Erythroblast (primary cell): ENCODE data around the gene MOCS2.

Experiments used
- DNase-seq, 2 experiments: peaks; one replicate each; lab custom pipeline; 2025; lab: John Stamatoyannopoulos, UW
- GATA1 ChIP-seq: IDR thresholded peaks from 2 replicates; pipeline ENCODE4 v1.6.1; 2011; ENCODE audit warnings: low read depth, mild to moderate bottlenecking, control low read depth, low read length, moderate library complexity
- POLR2A ChIP-seq: IDR thresholded peaks from 2 replicates; pipeline ENCODE4 v1.6.1; 2011; ENCODE audit warnings: mild to moderate bottlenecking, low read length

The MOCS2 gene

GRCh38 chr5:53110156-53110555, 599 bp upstream of the MOCS2 start:
- no peak for DNase-seq
- TF ChIP-seq POLR2A (no peak), GATA1 (no peak)

GRCh38 chr5:53109056-53109442, 508 bp downstream of the MOCS2 start:
- TF ChIP-seq GATA1 (no peak), POLR2A (no peak)
- DNase-seq, result peak; percentile 30 to 44

DNA sequence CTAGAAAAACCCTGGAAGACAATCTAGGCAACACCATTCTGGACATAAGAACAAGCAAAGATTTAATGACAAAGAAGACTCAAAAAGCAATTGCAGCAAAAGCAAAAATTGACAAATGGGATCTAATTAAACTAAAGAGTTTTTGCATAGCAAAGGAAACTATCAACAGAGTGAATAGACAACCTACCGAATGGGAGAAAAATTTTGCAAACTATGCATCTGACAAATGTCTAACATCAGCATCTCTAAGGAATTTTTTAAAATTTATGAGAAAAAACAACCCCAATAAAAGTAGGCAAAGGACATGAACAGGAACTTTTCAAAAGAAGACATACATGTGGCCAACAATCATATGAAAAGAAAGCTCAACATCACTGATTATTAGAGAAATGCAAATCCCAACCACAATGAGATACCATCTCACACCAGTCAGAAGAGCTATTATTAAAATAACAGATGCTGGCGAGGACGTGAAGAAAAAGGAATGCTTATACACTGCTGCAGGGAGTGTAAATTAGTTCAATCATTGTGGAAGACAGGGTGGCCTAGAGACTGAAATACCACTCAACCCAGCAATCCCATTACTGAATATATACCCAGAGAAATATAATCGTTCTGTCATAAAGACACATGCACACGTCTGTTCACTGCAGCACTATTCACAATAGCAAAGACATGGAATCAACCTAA, 3.8 kb downstream of the MOCS2 start:
- DNase-seq, result no peak
- TF ChIP-seq GATA1 (no peak), POLR2A (no peak)

DNA sequence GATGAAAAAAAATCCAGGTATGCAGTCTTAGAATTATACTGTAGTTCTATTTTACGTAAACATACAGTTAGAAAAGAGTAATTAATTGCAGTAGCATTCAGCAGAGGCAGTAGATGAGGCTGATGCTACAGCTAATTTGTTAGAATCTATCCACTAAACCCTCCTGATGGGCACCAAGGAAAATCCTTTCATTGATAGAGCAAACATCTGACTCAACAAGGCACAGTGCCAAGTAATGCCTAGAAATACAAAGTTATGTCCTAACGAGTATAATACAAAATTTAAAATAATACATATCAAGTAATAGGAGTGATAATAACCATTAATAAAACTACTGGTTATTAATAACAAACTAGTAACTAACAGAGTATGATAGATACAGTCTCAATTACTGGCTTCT, 9.0 kb downstream of the MOCS2 start:
- TF ChIP-seq GATA1, result no peak
- no peak for TF ChIP-seq POLR2A

GRCh38 chr5:53099546-53099945, 10.0 kb downstream of the MOCS2 start:
- TF ChIP-seq POLR2A, result no peak
- TF ChIP-seq GATA1, result no peak
- DNase-seq, result no peak

More for the DNA sequence above, 9.0 kb downstream of the MOCS2 start:
- no peak for DNase-seq

DNA sequence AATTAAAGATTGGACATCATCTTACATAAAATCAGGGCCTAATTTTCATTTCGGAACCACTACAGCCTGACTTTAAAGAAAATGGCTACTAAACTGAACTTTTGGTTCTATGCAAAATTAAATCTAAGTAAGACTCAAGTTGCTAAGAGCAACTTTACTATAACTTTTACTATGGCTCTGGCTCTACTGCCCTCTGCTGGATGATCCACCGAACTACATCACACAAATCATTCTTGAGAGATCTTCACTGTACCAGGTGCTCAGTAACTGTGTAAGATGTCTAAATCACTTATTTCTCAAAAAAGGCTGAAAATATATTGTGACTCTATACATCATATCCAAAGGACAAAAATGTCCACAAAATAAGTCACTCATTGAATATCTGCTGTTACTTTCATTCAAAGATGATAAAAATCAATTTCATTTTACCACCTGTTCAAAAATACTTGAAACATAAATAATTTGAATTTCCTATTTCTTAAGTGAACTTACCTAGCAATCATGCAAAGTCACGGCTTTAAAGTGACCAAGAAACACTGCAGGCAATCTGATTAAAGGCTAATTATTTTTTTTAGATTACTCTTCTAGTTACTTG, 13.5 kb downstream of the MOCS2 start:
- DNase-seq, result peak; percentile 50 to 77
- TF ChIP-seq POLR2A (no peak), GATA1 (no peak)

GRCh38 chr5:53095217-53095616, 14.3 kb downstream of the MOCS2 start:
- no peak for DNase-seq
- TF ChIP-seq POLR2A (no peak), GATA1 (no peak)

DNA sequence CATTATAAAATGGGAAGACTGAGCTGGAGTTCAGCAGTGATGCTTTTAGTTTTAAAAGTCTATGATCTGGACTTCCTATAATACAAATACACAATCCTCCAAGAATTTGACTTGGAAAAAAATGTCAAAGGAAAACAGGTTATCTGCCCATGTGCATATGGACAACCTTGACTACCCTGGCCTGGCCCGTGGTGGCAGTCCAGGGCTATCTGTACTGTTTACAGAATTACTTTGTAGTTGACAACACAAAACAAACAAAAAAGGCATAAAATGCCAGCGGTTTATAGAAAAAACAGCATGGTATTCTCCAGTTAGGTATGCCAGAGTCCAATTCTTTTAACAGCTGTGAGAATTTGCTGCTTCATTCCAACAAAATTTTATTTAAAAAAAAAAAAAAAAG, 17.3 kb downstream of the MOCS2 start:
- TF ChIP-seq POLR2A (no peak), GATA1 (no peak)
- no peak for DNase-seq

- TF ChIP-seq GATA1, result no peak
- no peak for TF ChIP-seq POLR2A
- no peak for DNase-seq
Measured at GRCh38 chr5:53091289-53091688, 18.3 kb downstream of the MOCS2 start.

DNA sequence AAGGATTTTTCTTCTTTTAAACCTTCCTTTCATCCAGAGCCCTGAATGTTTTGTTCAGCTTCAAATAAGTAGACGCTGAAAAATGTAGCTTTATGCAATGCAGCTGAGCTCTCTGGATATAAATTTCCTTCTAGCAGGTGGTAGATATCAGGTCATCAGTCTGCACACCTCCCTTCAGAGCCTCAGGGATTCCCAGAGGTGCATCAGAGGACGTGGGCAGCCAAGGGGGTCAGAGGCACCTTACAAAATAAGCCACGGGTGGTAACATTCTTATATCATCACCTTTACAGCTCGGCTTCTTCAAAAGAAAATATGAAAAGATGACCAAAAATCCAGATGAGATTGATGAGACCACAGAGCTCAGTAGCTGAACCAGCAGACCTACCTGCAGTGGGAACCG, 19.3 kb downstream of the MOCS2 start:
- no peak for TF ChIP-seq GATA1
- no peak for TF ChIP-seq POLR2A
- DNase-seq, result no peak

DNA sequence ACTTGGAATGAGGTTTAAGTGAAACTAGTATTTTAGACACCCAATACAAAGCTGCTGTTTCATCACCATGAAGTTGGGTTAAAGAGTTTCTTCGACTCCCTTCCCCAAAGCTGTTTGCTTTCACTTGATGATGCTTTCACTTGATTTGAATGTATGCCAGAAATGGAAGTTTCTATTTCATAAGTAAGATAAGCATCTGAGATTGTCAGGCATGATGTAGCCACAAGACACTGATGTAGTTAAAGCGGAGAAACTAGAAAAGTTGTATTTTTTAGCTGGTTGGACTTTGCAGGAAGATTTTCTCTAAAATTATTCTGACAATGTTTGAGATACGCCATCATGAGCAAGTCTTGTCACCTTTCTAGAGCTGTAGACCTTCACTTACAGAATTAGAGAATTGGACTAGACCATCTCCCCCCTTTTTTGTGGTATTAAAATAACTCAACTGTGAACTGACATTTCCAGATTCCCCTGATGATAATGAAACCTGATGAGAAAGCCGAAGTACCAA, 20.0 kb downstream of the MOCS2 start:
- TF ChIP-seq POLR2A (no peak), GATA1 (no peak)
- no peak for DNase-seq

DNA sequence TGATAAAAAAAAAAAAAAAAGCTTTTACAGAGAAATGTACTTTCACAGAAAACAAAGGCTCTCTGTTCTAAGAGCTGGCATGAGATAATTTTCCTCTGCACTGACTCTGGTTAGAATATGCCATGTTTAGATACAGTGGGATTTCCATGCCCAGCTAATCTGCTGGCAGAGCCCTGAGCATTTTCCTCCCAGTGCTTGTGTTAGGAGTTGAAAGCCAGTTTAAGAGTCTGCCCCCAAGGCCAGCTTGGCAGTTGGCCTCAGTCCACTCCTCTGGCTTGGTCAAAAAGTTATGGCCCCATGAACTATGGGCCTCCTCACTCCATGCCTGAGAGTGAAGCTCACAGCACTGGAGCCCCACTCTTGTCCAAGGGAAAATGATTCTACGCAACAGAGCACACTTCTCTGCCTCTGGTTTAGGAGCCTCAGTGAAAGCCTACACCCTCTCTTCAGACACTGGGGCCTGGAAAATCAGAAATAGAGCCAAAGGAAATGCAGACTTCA, 21.9 kb downstream of the MOCS2 start:
- TF ChIP-seq POLR2A, result no peak
- no peak for TF ChIP-seq GATA1
- DNase-seq, result no peak

DNA sequence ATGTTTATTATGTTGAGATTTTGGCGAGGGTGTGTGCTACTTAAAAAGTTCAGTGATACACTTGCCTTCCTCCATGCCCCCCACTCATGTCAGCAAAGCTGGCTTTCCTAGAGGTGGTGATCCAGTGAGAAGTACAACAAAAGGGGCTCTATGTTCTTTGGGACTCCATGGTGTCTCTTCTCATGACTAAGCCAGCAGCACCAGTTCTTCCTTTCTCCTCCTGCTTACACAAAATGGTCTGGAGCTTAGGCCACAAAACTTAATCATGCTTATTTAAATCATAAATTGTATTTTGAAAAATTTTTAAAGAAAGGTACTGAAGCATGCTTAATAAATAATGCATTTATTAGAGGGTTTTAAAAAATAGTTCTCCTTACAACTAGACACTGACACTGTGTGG, 22.4 kb downstream of the MOCS2 start:
- TF ChIP-seq GATA1 (no peak), POLR2A (no peak)

DNA sequence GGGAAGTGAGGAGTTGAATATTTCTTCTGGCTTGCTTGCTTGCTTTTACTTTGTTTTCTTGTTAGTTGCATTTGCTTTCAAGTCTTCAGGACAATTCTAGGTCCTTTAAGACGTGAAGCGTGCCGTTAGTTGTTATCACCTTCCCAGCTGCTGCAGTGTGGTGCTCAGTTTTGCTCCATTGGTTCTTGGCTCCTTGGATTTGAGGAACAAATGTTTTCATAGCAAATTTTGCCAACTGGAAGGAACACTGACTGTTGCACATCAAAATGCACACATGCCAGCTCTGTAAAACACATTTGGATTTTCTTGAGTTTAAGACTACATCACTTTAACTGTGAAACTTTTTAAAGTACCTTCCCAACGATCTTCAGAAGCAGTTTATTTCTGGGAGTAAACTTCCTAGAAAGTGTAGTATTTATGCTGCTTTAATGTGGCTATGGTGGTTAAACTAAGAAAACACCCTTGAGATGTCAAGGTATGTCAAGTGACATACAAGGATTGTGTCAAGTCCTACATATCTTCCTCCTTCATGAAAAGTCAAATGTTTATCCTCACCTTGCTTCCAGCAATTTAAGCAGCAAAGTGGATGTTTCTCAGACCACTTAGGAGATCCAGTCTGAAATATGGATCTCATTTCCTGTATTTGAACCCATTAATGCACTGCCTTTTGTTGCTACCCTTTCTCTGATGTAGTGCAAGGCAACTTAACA, 24.9 kb downstream of the MOCS2 start:
- no peak for TF ChIP-seq GATA1
- no peak for TF ChIP-seq POLR2A
- DNase-seq, result no peak

More for the DNA sequence above, 22.4 kb downstream of the MOCS2 start:
- DNase-seq, result no peak

DNA sequence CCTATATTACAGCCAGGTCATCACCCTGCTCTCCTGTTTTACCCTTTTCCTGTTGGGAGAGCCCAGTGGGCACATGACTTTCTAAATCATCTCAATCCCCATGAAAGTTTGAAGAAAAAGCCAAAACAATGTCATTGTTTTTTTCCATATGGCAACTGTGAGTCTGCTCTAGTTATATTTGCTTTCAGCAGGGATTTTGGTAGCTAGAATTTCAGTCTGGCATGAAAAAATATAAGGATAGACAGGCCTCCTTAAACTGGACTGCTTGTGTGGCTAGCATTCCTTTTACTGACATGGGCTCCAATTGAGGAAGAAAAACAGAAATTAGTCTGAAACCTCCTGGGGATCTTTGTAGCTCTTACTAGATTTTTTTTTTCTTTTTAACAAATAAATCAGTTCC, 25.6 kb downstream of the MOCS2 start:
- DNase-seq, result no peak
- no peak for TF ChIP-seq POLR2A
- TF ChIP-seq GATA1, result no peak
